ENCODE measurements around the gene PYCARD. TPM values are rescaled to one million over a fixed set of nuclear protein-coding genes. Genes with fewer than 3 reads are reported as not detected.

Gene PYCARD
- total RNA-seq, 1 experiment from 2014 or later: not detected

GRCh38 chr16:31192856-31193642 lies 9.5 kb downstream of the PYCARD start (continued):
- TF ChIP-seq CTCF (IDR thresholded peaks at IDR 0.05 in 2 of 3, conservative IDR thresholded peaks at IDR 0.05 in 1 of 3; ENCODE audit: borderline replicate concordance in 1 of 3, insufficient read depth in 1 of 3, low read depth in 2 of 3, low read length in 2 of 3) (no peak), YY1 (IDR thresholded peaks at IDR 0.05; ENCODE audit: extremely low read depth, insufficient replicate concordance, low read depth, low read length) (no peak), CEBPB (IDR thresholded peaks at IDR 0.05; ENCODE audit: low read depth) (no peak), TCF7L2 (IDR thresholded peaks at IDR 0.05; ENCODE audit: borderline replicate concordance, extremely low read depth, insufficient read depth, insufficient read length) (no peak), SRF (IDR thresholded peaks at IDR 0.05; ENCODE audit: low read depth) (no peak), EZH2phosphoT487 (IDR thresholded peaks at IDR 0.05; ENCODE audit: borderline replicate concordance) (no peak), ZFX (IDR thresholded peaks at IDR 0.05) (no peak), CBX3 (IDR thresholded peaks at IDR 0.05; ENCODE audit: low read depth) (no peak)

GRCh38 chr16:31191697-31192428 lies 10.7 kb downstream of the PYCARD start:
- ChIA-PET POLR2A (no interaction called here), CTCF (no interaction called here), RAD21 (ENCODE audit: low non-redundant PET in 1 of 2, low total read pairs in 2 of 2, uncharacterized antibody in 2 of 2, unreplicated experiment in 2 of 2) (no interaction called here)
- H3K27ac ChIP-seq (ENCODE audit: low read depth, low read length): no peak overlapping the region
- H3K79me2 ChIP-seq (ENCODE audit: insufficient read depth, low read length): peaks cover 99% of the 10 kb centered on the region
- H3K36me3 ChIP-seq (ENCODE audit: control insufficient read depth in 1 of 2, insufficient read depth in 2 of 2, low read length in 2 of 2): peaks cover 88 to 98% of the 10 kb centered on the region in 2 experiments
- H2AFZ ChIP-seq (ENCODE audit: low read depth, low read length, poor library complexity, severe bottlenecking): no peak overlapping the region
- no TSS peak for BruUV-seq (replicated peaks)
- no peak overlapping the region for H3K4me3 ChIP-seq (replicated peaks in 1 of 2; ENCODE audit: low read depth in 1 of 2, low read length in 2 of 2)
- intact Hi-C loops (cut with micrococcal nuclease): no loop called here
- H4K20me1 ChIP-seq (ENCODE audit: insufficient read depth): peaks cover 74% of the 10 kb centered on the region
- no peaks in the 10 kb centered on the region for H3K9me3 ChIP-seq (ENCODE audit: control insufficient read depth in 1 of 2, insufficient read depth in 1 of 2, low read depth in 1 of 2, low read length in 2 of 2)
- no peaks in the 10 kb centered on the region for H3K27me3 ChIP-seq (ENCODE audit: insufficient read depth, low read length)
- H3K9ac ChIP-seq (ENCODE audit: low read length): no peak overlapping the region
- no peak for ATAC-seq
- H3K4me1 ChIP-seq (ENCODE audit: control insufficient read depth in 1 of 2, insufficient read depth in 2 of 2, low read length in 2 of 2): no peaks in the 10 kb centered on the region
- DNase-seq (ENCODE audit: low read depth, low spot score): no peak
- H3K4me2 ChIP-seq (ENCODE audit: low read length): no peak overlapping the region
- TF ChIP-seq ZBTB33 (IDR thresholded peaks at IDR 0.05; ENCODE audit: extremely low read depth, insufficient replicate concordance, low read length) (no peak), POLR2AphosphoS5 (IDR thresholded peaks at IDR 0.05; ENCODE audit: low read depth, low read length) (peak; percentile 29)
- no peaks in the 10 kb centered on the region for H3K9me2 ChIP-seq (ENCODE audit: insufficient read depth)

Data from HCT116 (cell line).